Endothelial cell of umbilical vein (primary cell): Measurements from ENCODE around the gene EEFSEC. TPM values are rescaled to one million over a fixed set of nuclear protein-coding genes. Genes with fewer than 3 reads are reported as not detected.

ENCODE experiments used
- BruUV-seq: library from RNA; stranded (reverse); fragments of 400-500 nt; replicated peaks from 2 replicates; lab custom pipeline; 2021; lab: Mats Ljungman, UMichigan
- CTCF ChIA-PET: fragments of 300-600, 350-600 bp; sonication (Branson Sonifier 250); formaldehyde crosslinking; loops from one replicate; lab custom pipeline; 2021; ENCODE audit warnings: antibody characterized with exemption, inconsistent platforms; lab: Charles Lee
- POLR2A ChIA-PET: fragments of 300-600, 350-600 bp; sonication (Branson Sonifier 250); formaldehyde crosslinking; loops from one replicate; lab custom pipeline; 2021; ENCODE audit warnings: antibody characterized with exemption, inconsistent platforms; lab: Charles Lee
- DNase-seq: peaks from one replicate; pipeline ENCODE4 v3.0.0-alpha.2; 2011; ENCODE audit warnings: low read depth, low spot score
- FAIRE-seq: peaks from 2 replicates; lab custom pipeline; 2011; peaks lifted over from hg19 to GRCh38; lab: Jason Lieb, UNC
- H2AFZ ChIP-seq: 2 replicates; pipeline ENCODE4 v1.6.0; 2012; ENCODE audit warnings: low read depth, low read length, control low read depth, inconsistent platforms
- H3K27ac ChIP-seq: 2 replicates; pipeline ENCODE4 v1.5.1; 2011; ENCODE audit warnings: low read depth, mild to moderate bottlenecking, control low read depth, low read length, moderate library complexity; ENCODE audit not compliant: insufficient read depth
- H3K27me3 ChIP-seq, 2 experiments: 2 replicates each; pipeline versions ENCODE4 v1.6.0 to v1.6.1; 2011; ENCODE audit warnings: low read length in 2 of 2, mixed read lengths in 1 of 2; ENCODE audit not compliant: control insufficient read depth in 2 of 2, insufficient read depth in 2 of 2
- H3K36me3 ChIP-seq, 2 experiments: 2 replicates in 1 of 2; 3 replicates in 1 of 2; pipeline ENCODE4 v1.5.1; 2011; ENCODE audit warnings: low read length in 2 of 2, mild to moderate bottlenecking in 1 of 2, moderate library complexity in 1 of 2; ENCODE audit not compliant: control insufficient read depth in 2 of 2, insufficient read depth in 2 of 2; ENCODE audit errors: extremely low read depth in 1 of 2
- H3K4me1 ChIP-seq: 3 replicates; pipeline ENCODE4 v1.5.1; 2011; ENCODE audit warnings: mild to moderate bottlenecking, low read length; ENCODE audit not compliant: control insufficient read depth, insufficient read depth; ENCODE audit errors: extremely low read depth
- H3K4me2 ChIP-seq: 2 replicates; pipeline ENCODE4 v1.6.1; 2011; ENCODE audit warnings: low read length, control low read depth, mixed read lengths; ENCODE audit not compliant: insufficient read depth
- H3K4me3 ChIP-seq, 3 experiments: fragments of 200-600 bp in 1 of 3; sonication (generic), shearing (Covaris generic) in 1 of 3; replicated peaks in 1 of 3; 2 replicates each; pipeline ENCODE4 v1.5.1; 2011 to 2016; ENCODE audit warnings: control low read depth in 3 of 3, low read length in 3 of 3, mild to moderate bottlenecking in 2 of 3, inconsistent platforms in 1 of 3, low read depth in 1 of 3, moderate library complexity in 1 of 3; ENCODE audit not compliant: insufficient read depth in 1 of 3
- H3K79me2 ChIP-seq: 2 replicates; pipeline ENCODE4 v1.6.0; 2012; ENCODE audit warnings: low read length, inconsistent platforms; ENCODE audit not compliant: control insufficient read depth, insufficient read depth
- H3K9ac ChIP-seq: replicated peaks from 2 replicates; pipeline ENCODE3; 2011; ENCODE audit warnings: low read length, control low read depth; ENCODE audit not compliant: insufficient read depth; ENCODE audit errors: extremely low read depth
- H3K9me1 ChIP-seq: replicated peaks from 3 replicates; pipeline ENCODE4 v1.6.0; 2011; ENCODE audit warnings: mild to moderate bottlenecking, low read length; ENCODE audit not compliant: control insufficient read depth, insufficient read depth; ENCODE audit errors: extremely low read depth
- H3K9me3 ChIP-seq: replicated peaks from 2 replicates; pipeline ENCODE4 v1.5.1; 2012; ENCODE audit warnings: low read length, inconsistent platforms; ENCODE audit not compliant: control insufficient read depth, insufficient read depth
- H4K20me1 ChIP-seq: replicated peaks from 2 replicates; pipeline ENCODE3; 2011; ENCODE audit warnings: mild to moderate bottlenecking, low read length; ENCODE audit not compliant: control insufficient read depth, insufficient read depth; ENCODE audit errors: extremely low read depth
- CTCF ChIP-seq, 2 donors: IDR thresholded peaks; 1 replicate in 1 of 2; 2 replicates in 1 of 2; pipeline ENCODE4 v1.5.1; 2011; ENCODE audit warnings: low read length in 2 of 2, mild to moderate bottlenecking in 2 of 2, moderate library complexity in 2 of 2, control low read depth in 1 of 2, inconsistent platforms in 1 of 2, low read depth in 1 of 2; ENCODE audit not compliant: insufficient read depth in 1 of 2; ENCODE audit errors: extremely low read depth in 1 of 2
- EZH2 ChIP-seq: IDR thresholded peaks from 2 replicates; pipeline ENCODE4 v1.6.1; 2012; ENCODE audit warnings: borderline replicate concordance, low read depth, mild to moderate bottlenecking, moderate library complexity, low read length, inconsistent platforms; ENCODE audit not compliant: severe bottlenecking
- FOS ChIP-seq: IDR thresholded peaks from 2 replicates; pipeline ENCODE4 v1.6.1; 2011; ENCODE audit warnings: mild to moderate bottlenecking, low read length, moderate library complexity, borderline replicate concordance; ENCODE audit not compliant: insufficient read depth
- GATA2 ChIP-seq: IDR thresholded peaks from 2 replicates; pipeline ENCODE4 v1.7.0; 2011; ENCODE audit warnings: low read depth, mild to moderate bottlenecking, moderate library complexity, mixed read lengths, low read length; ENCODE audit not compliant: insufficient read length, insufficient read depth
- JUN ChIP-seq: IDR thresholded peaks from 2 replicates; pipeline ENCODE4 v1.6.1; 2011; ENCODE audit warnings: borderline replicate concordance, low read depth; ENCODE audit not compliant: insufficient read length, insufficient read depth
- MAX ChIP-seq: IDR thresholded peaks from 2 replicates; pipeline ENCODE4 v1.6.1; 2011; ENCODE audit not compliant: insufficient read depth, insufficient read length
- MYC ChIP-seq: IDR thresholded peaks from one replicate; pipeline ENCODE4 v1.6.1; 2011; ENCODE audit warnings: mild to moderate bottlenecking, low read depth, low read length
- POLR2A ChIP-seq: IDR thresholded peaks from 2 replicates; pipeline ENCODE4 v1.6.1; 2012; ENCODE audit warnings: low read depth, mild to moderate bottlenecking, control low read depth, low read length
- POLR2AphosphoS5 ChIP-seq: IDR thresholded peaks from 2 replicates; pipeline ENCODE4 v1.6.1; 2012; ENCODE audit warnings: low read depth, mild to moderate bottlenecking, control low read depth, low read length, moderate library complexity; ENCODE audit not compliant: insufficient read depth
- dilution Hi-C: fragments of 300-500 bp; cut with MboI; formaldehyde crosslinking; loops from one replicate; pipeline ENCODE4 v1.15.0; 2019; ENCODE audit warnings: low sequenced_read_pairs; ENCODE audit not compliant: extremely low pct_ligation_motif_present
- intact Hi-C: fragments of 100-400 bp; cut with micrococcal nuclease; formaldehyde crosslinking; loops from one replicate; pipeline ENCODE4 v1.10.0; 2022
- polyA plus RNA-seq, 4 experiments: library from polyadenylated mRNA; depleted of rRNA in 3 of 4; stranded (reverse) in 3 of 4; unstranded in 1 of 4; fragments of >200 nt; gene quantifications; 2 replicates each; pipeline versions ENCODE4 v1.2.1 to v1.2.3, GENCODE V29; 2011 to 2012; ENCODE audit warnings: missing spikeins in 1 of 4
- total RNA-seq: library from RNA; stranded (reverse); gene quantifications from 2 replicates; pipeline ENCODE4 v1.2.3, GENCODE V29; 2021

The EEFSEC gene
- total and polyA plus RNA-seq, 2 donors (not counting 3 experiments of a cell fraction or from before 2014, with no cell fraction given): 13.1 to 14.5 TPM

DNA sequence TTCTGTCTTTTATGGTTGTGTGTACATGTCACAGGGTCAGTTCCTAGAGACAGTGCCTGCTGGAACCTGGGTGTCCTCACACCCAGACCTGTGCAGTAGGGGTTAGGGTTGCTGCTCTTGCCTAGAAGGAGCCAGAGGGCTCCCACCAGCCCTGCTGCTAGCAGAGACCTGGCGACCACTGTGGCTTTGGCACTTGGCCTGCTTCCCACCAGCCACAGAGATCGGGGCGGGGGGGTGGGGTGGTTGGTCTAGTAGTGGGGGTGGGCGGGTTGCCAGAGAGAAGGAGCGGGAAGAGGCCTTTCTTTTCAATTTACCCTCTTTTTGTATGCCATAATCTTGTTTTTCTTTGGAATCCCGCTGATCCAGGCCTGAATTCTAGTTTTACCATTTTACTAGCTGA is 29.4 kb downstream of the EEFSEC start:
- Histone ChIP-seq H3K79me2 (no peaks in the 10 kb centered on the region), H4K20me1 (peaks cover 2% of the 10 kb centered on the region), H3K9me1 (no peaks in the 10 kb centered on the region), H2AFZ (no peak overlapping the region), H3K4me3 (no peak overlapping the region), H3K4me2 (no peak overlapping the region), H3K36me3 (no peaks in the 10 kb centered on the region), H3K27me3 (no peaks in the 10 kb centered on the region), H3K9me3 (no peaks in the 10 kb centered on the region), H3K27ac (no peak overlapping the region), H3K4me1 (no peaks in the 10 kb centered on the region), H3K9ac (no peak overlapping the region)
- intact Hi-C loops (no loop called here), dilution Hi-C loops (no loop called here)
- no TSS peak for BruUV-seq
- ChIA-PET CTCF (interaction anchor here (1.0 kb wide), 1 partner anchor 124 kb away, joined by 3 read pairs; no protein-coding TSS in a partner anchor), POLR2A (no interaction called here)
- DNase-seq: no peak
- TF ChIP-seq EZH2 (no peak), MAX (no peak)
- FAIRE-seq: no peak

DNA sequence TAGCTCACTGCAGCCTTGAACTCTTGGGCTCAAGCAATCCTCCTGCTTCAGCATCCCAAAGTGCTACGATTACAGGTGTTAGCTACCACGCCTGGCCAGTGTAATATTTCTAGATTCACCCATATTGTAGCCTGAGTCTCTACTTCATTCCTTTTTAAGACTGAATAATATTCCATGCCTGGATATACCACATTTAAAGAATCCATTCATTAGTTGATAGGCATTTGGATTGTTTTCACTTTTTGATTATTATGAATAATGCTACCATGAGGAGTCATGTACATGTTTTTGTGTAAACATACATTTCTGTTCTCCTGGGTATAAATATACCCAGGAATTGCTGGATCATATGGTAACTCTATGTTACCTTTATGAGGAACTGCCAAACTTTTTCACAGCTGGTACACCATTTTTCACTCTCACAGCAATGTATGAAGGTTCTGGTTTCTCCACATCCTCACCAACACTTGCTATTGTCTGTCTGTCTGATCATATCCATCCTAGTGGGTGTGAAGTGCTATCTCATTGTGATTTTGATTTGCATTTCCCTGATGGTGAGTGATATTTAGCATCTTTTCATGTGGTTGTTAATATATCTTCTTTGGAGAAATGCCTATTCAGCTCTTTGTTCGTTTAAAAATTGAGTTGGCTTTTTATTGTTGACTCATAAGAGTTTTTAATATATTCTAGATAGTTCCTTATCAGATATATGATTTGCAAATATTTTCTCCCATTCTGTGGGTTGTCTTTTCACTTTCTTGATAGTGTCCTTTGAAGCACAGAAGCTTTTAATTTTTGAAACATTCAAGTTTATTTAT is 32.6 kb downstream of the EEFSEC start:
- no peaks in the 10 kb centered on the region for H3K36me3 ChIP-seq
- no peak overlapping the region for H2AFZ ChIP-seq
- H3K9me1 ChIP-seq: no peaks in the 10 kb centered on the region
- no TSS peak for BruUV-seq
- H3K4me2 ChIP-seq: no peak overlapping the region
- H3K79me2 ChIP-seq: no peaks in the 10 kb centered on the region
- H3K4me3 ChIP-seq: no peak overlapping the region
- H3K27ac ChIP-seq: no peak overlapping the region
- no peaks in the 10 kb centered on the region for H3K27me3 ChIP-seq
- CTCF ChIA-PET: interaction anchor here (1.4 kb wide), 1 partner anchor 15 kb away, joined by 4 read pairs; no protein-coding TSS in a partner anchor
- H3K9me3 ChIP-seq: no peaks in the 10 kb centered on the region
- POLR2A ChIA-PET: no interaction called here
- no peaks in the 10 kb centered on the region for H3K4me1 ChIP-seq
- intact Hi-C loops: no loop called here
- FAIRE-seq (no peak), DNase-seq (no peak)
- TF ChIP-seq POLR2AphosphoS5 (no peak), CTCF (IDR thresholded peaks at IDR 0.05; ENCODE audit: extremely low read depth in 1 of 2, insufficient read depth in 1 of 2, low read depth in 1 of 2, low read length in 2 of 2) (no peak), MYC (no peak), JUN (no peak), MAX (no peak), EZH2 (no peak), FOS (no peak), GATA2 (no peak), POLR2A (no peak)
- H4K20me1 ChIP-seq: peaks cover 2% of the 10 kb centered on the region
- no peak overlapping the region for H3K9ac ChIP-seq
- dilution Hi-C loops: no loop called here
